H9 (cell line): ENCODE results near the gene CCDC12. TPM values are rescaled to one million over a fixed set of nuclear protein-coding genes. Genes with fewer than 3 reads are reported as not detected.

Experiments
- DNase-seq: peaks from one replicate; pipeline ENCODE4 v3.0.0-alpha.2; 2017
- H2AFZ ChIP-seq: one replicate; pipeline ENCODE4 v1.6.1; 2013; ENCODE audit warnings: mild to moderate bottlenecking, low read length, control low read depth, moderate library complexity
- H2AK5ac ChIP-seq: 2 replicates; pipeline ENCODE4 v1.6.1; 2013; ENCODE audit warnings: low read length, control low read depth, mixed read lengths; ENCODE audit not compliant: insufficient read length
- H2BK120ac ChIP-seq: one replicate; pipeline ENCODE4 v1.6.1; 2013; ENCODE audit warnings: low read depth, mild to moderate bottlenecking, low read length, control low read depth, inconsistent platforms; ENCODE audit not compliant: poor library complexity, severe bottlenecking
- H2BK12ac ChIP-seq: 2 replicates; pipeline ENCODE4 v1.6.1; 2013; ENCODE audit warnings: low read length, control low read depth, mixed read lengths, low read depth; ENCODE audit not compliant: insufficient read length
- H2BK15ac ChIP-seq: 2 replicates; pipeline ENCODE4 v1.6.1; 2013; ENCODE audit warnings: low read depth, low read length, control low read depth
- H2BK20ac ChIP-seq: one replicate; pipeline ENCODE4 v1.6.1; 2013; ENCODE audit warnings: low read depth, mild to moderate bottlenecking, low read length, control low read depth, inconsistent platforms; ENCODE audit not compliant: poor library complexity, severe bottlenecking
- H2BK5ac ChIP-seq: 2 replicates; pipeline ENCODE4 v1.6.1; 2013; ENCODE audit warnings: low read length, control low read depth, mixed read lengths; ENCODE audit not compliant: insufficient read length
- H3K14ac ChIP-seq: 2 replicates; pipeline ENCODE4 v1.6.1; 2013; ENCODE audit warnings: low read length, control low read depth; ENCODE audit not compliant: insufficient read depth
- H3K18ac ChIP-seq: 2 replicates; pipeline ENCODE4 v1.6.1; 2013; ENCODE audit warnings: low read depth, mild to moderate bottlenecking, mixed read lengths, low read length, control low read depth; ENCODE audit not compliant: insufficient read length
- H3K23ac ChIP-seq: 2 replicates; pipeline ENCODE4 v1.6.1; 2013; ENCODE audit warnings: low read length, control low read depth, mixed read lengths, low read depth; ENCODE audit not compliant: insufficient read length
- H3K23me2 ChIP-seq: 2 replicates; pipeline ENCODE4 v1.6.1; 2013; ENCODE audit warnings: low read depth, mild to moderate bottlenecking, mixed read lengths, low read length, control low read depth; ENCODE audit not compliant: insufficient read length, poor library complexity, severe bottlenecking
- H3K27ac ChIP-seq: 2 replicates; pipeline ENCODE4 v1.5.1; 2013; ENCODE audit warnings: low read length, control low read depth, mixed read lengths, low read depth; ENCODE audit not compliant: insufficient read length
- H3K27me3 ChIP-seq: 2 replicates; pipeline ENCODE4 v1.6.1; 2013; ENCODE audit warnings: low read length, control low read depth, inconsistent platforms; ENCODE audit not compliant: insufficient read depth
- H3K4ac ChIP-seq: 2 replicates; pipeline ENCODE4 v1.6.1; 2013; ENCODE audit warnings: low read depth, mild to moderate bottlenecking, control low read depth, inconsistent platforms, low read length, moderate library complexity
- H3K4me1 ChIP-seq: 2 replicates; pipeline ENCODE4 v1.6.1; 2013; ENCODE audit warnings: low read length, control low read depth, inconsistent platforms; ENCODE audit not compliant: insufficient read depth
- H3K4me2 ChIP-seq: 2 replicates; pipeline ENCODE4 v1.6.1; 2013; ENCODE audit warnings: low read length, control low read depth, mixed read lengths; ENCODE audit not compliant: insufficient read length, insufficient read depth
- H3K56ac ChIP-seq: 2 replicates; pipeline ENCODE4 v1.6.1; 2013; ENCODE audit warnings: low read depth, mild to moderate bottlenecking, mixed read lengths, low read length, control low read depth; ENCODE audit not compliant: insufficient read length
- H3K79me1 ChIP-seq: 2 replicates; pipeline ENCODE4 v1.6.1; 2013; ENCODE audit warnings: low read depth, mild to moderate bottlenecking, moderate library complexity, low read length, control low read depth, inconsistent platforms; ENCODE audit not compliant: insufficient read depth, poor library complexity, severe bottlenecking
- H3K79me2 ChIP-seq: 2 replicates; pipeline ENCODE4 v1.6.1; 2013; ENCODE audit warnings: low read length, control low read depth, inconsistent platforms; ENCODE audit not compliant: insufficient read depth
- H3K9ac ChIP-seq: 2 replicates; pipeline ENCODE4 v1.6.1; 2013; ENCODE audit warnings: low read length, control low read depth, mixed read lengths; ENCODE audit not compliant: insufficient read length; ENCODE audit errors: extremely low read depth
- H3K9me3 ChIP-seq: one replicate; pipeline ENCODE4 v1.6.1; 2013; ENCODE audit warnings: low read depth, low read length, inconsistent platforms; ENCODE audit not compliant: control insufficient read depth
- H3T11ph ChIP-seq: one replicate; pipeline ENCODE4 v1.6.1; 2013; ENCODE audit warnings: mild to moderate bottlenecking, low read length, control low read depth, inconsistent platforms
- H4K20me1 ChIP-seq: one replicate; pipeline ENCODE4 v1.6.1; 2013; ENCODE audit not compliant: control insufficient read depth, insufficient read length, insufficient read depth
- H4K5ac ChIP-seq: 2 replicates; pipeline ENCODE4 v1.6.1; 2013; ENCODE audit warnings: low read depth, mild to moderate bottlenecking, mixed read lengths, low read length, control low read depth; ENCODE audit not compliant: insufficient read length
- H4K8ac ChIP-seq: replicated peaks from 2 replicates; pipeline ENCODE4 v1.6.1; 2013; ENCODE audit warnings: low read length, control low read depth, mixed read lengths, low read depth; ENCODE audit not compliant: insufficient read length
- H4K91ac ChIP-seq: 2 replicates; pipeline ENCODE4 v1.6.1; 2013; ENCODE audit warnings: low read depth, mild to moderate bottlenecking, moderate library complexity, mixed read lengths, low read length, control low read depth; ENCODE audit not compliant: insufficient read length
- H3K27ac Mint-ChIP-seq, 3 experiments: 2 replicates in 2 of 3; 3 replicates in 1 of 3; pipeline ENCODE4 v1.8.0; 2020 to 2021; ENCODE audit warnings: mixed read lengths in 3 of 3, mild to moderate bottlenecking in 1 of 3, moderate library complexity in 1 of 3
- H3K27me3 Mint-ChIP-seq: 2 replicates; pipeline ENCODE4 v1.8.0; 2021; ENCODE audit warnings: low read depth, mild to moderate bottlenecking, moderate library complexity, mixed read lengths
- H3K36me3 Mint-ChIP-seq, 3 experiments: 2 replicates in 2 of 3; 3 replicates in 1 of 3; pipeline ENCODE4 v1.8.0; 2020 to 2021; ENCODE audit warnings: low read depth in 3 of 3, mixed read lengths in 3 of 3; ENCODE audit not compliant: insufficient read depth in 1 of 3
- H3K4me1 Mint-ChIP-seq, 2 experiments: 2 replicates each; pipeline ENCODE4 v1.8.0; 2020; ENCODE audit warnings: mixed read lengths in 2 of 2
- H3K4me3 Mint-ChIP-seq, 2 experiments: 2 replicates in 1 of 2; 3 replicates in 1 of 2; pipeline ENCODE4 v1.8.0; 2020 to 2021; ENCODE audit warnings: mild to moderate bottlenecking in 2 of 2, mixed read lengths in 2 of 2, moderate library complexity in 1 of 2
- H3K9me3 Mint-ChIP-seq, 2 experiments: 2 replicates in 1 of 2; 3 replicates in 1 of 2; pipeline ENCODE4 v1.8.0; 2020; ENCODE audit warnings: mild to moderate bottlenecking in 2 of 2, mixed read lengths in 2 of 2, moderate library complexity in 1 of 2
- CTCF ChIP-seq: fragments of 200-600 bp; sonication (generic); conservative IDR thresholded peaks from 3 replicates; pipeline ENCODE4 v1.8.0; 2021; ENCODE audit warnings: antibody characterized with exemption, mild to moderate bottlenecking
- WGBS: extraction: QIAGEN DNeasy Blood & Tissue Kit; methylation state at CpG from one replicate; pipeline ENCODE4 v1.1.7; 2013; ENCODE audit warnings: missing lambda C conversion rate, low lambda C conversion rate, mixed read lengths; ENCODE audit not compliant: insufficient read length; ENCODE audit errors: extremely low coverage; 5-methylcytosine and 5-hydroxymethylcytosine counted together
- total RNA-seq: library from RNA; stranded (reverse); gene quantifications from 2 replicates; pipeline ENCODE4 v1.2.1, GENCODE V29; 2021

Gene CCDC12
- total RNA-seq, 1 experiment from 2014 or later: 54.0 TPM

- Histone ChIP-seq H2BK20ac (no peak overlapping the region), H3K56ac (no peak overlapping the region), H2BK12ac (no peak overlapping the region), H3K27me3 (peaks cover 61% of the 10 kb centered on the region), H3K27ac (no peak overlapping the region), H2BK5ac (no peak overlapping the region), H3K4ac (no peak overlapping the region), H2BK120ac (no peak overlapping the region), H3K9me3 (no peaks in the 10 kb centered on the region), H3T11ph (no peak overlapping the region), H4K5ac (no peak overlapping the region), H4K91ac (no peak overlapping the region), H3K4me1 (no peaks in the 10 kb centered on the region), H4K20me1 (no peaks in the 10 kb centered on the region), H2AK5ac (no peak overlapping the region), H3K23ac (no peak overlapping the region), H4K8ac (no peak overlapping the region), H3K23me2 (peaks cover 5% of the 10 kb centered on the region), H3K79me2 (no peaks in the 10 kb centered on the region), H3K14ac (no peak overlapping the region), H3K9ac (no peak overlapping the region), H3K18ac (no peak overlapping the region), H3K79me1 (no peaks in the 10 kb centered on the region), H2AFZ (no peak overlapping the region), H2BK15ac (no peak overlapping the region), H3K4me2 (peak overlapping the region; percentile 68)
- Mint-ChIP-seq H3K4me1 (peaks cover 15 to 35% of the 10 kb centered on the region in 2 experiments), H3K27ac (no peak overlapping the region), H3K27me3 (peaks cover 94% of the 10 kb centered on the region), H3K4me3 (peak overlapping the region; percentile 66 to 89), H3K9me3 (no peaks in the 10 kb centered on the region; a peak in 1 of 5 replicates), H3K36me3 (no peaks in the 10 kb centered on the region)
- WGBS: no CpG with 5 or more reads among the region's 72 CpGs
- DNase-seq: no peak
- no peak for TF ChIP-seq CTCF
Measured at GRCh38 chr3:46882377-46883053, 94.0 kb downstream of the CCDC12 start.
